Ascending aorta (tissue), 2 donors: ENCODE results near the gene MBD3L2B. TPM values are rescaled to one million over a fixed set of nuclear protein-coding genes. Genes with fewer than 3 reads are reported as not detected.

Experiments used
- DNase-seq, 2 donors: peaks; one replicate each; pipeline ENCODE4 v3.0.0-alpha.2; 2019; ENCODE audit warnings: low spot score in 2 of 2
- H3K27ac ChIP-seq, 2 donors: fragments of 200-600 bp; sonication (generic); one replicate each; pipeline ENCODE4 v1.5.1; 2016 to 2017; ENCODE audit warnings: mild to moderate bottlenecking in 1 of 2
- H3K27me3 ChIP-seq: fragments of 200-600 bp; sonication (generic); one replicate; pipeline ENCODE4 v1.5.1; 2017
- H3K36me3 ChIP-seq, 2 donors: fragments of 200-600 bp; sonication (generic); one replicate each; pipeline ENCODE4 v1.5.1; 2016
- H3K4me1 ChIP-seq, 2 donors: fragments of 200-600 bp; sonication (generic); one replicate each; pipeline ENCODE4 v1.5.1; 2016 to 2017; ENCODE audit warnings: mild to moderate bottlenecking in 1 of 2
- H3K4me3 ChIP-seq, 2 donors: fragments of 200-600 bp; sonication (generic); one replicate each; pipeline ENCODE4 v1.5.1; 2016 to 2017; ENCODE audit warnings: mild to moderate bottlenecking in 1 of 2
- H3K9me3 ChIP-seq, 2 donors: fragments of 200-600 bp; sonication (generic); one replicate each; pipeline ENCODE4 v1.5.1; 2016
- intact Hi-C: fragments of 100-400 bp; cut with DNase I; formaldehyde crosslinking; loops from one replicate; pipeline ENCODE4 v1.15.1; 2023
- total RNA-seq: library from RNA; depleted of rRNA; stranded (reverse); fragments of >200 nt; gene quantifications from one replicate; pipeline ENCODE4 v1.1.0, GENCODE V29; 2016
- TF ChIP-seq, protein P1 (sequence below), 3 experiments: fragments of 200-600 bp in 2 of 3; fragments of 450-650 bp in 1 of 3; sonication (generic) in 2 of 3; IDR thresholded peaks; one replicate each; pipeline ENCODE4 v1.5.1; 2016 to 2019; ENCODE audit warnings: antibody characterized with exemption in 3 of 3, mild to moderate bottlenecking in 1 of 3, moderate library complexity in 1 of 3

MBD3L2B gene
- total RNA-seq, 1 donor from 2014 or later: not detected

DNA sequence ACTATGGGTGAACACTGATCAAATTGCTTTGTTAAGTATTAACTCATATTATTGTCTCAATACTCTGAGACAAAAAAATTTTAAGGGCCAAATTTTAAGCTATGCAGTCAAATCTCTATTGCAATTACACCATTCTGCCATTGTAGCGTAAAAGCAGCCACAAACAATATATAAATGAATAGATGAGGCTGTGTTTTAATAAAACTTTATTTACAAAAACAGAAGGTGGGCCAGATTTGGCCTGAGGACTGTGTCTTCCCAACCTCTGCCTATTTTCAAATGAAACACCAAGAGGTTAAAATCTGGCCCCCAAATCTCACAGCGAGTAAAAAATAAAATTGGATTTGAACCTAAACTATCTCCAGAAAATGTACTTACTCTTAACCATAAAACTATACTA, 51.7 kb downstream of the MBD3L2B start:
- Histone ChIP-seq H3K4me3 (no peak overlapping the region), H3K4me1 (no peaks in the 10 kb centered on the region), H3K36me3 (no peaks in the 10 kb centered on the region), H3K9me3 (no peaks in the 10 kb centered on the region), H3K27ac (no peak overlapping the region), H3K27me3 (no peaks in the 10 kb centered on the region)
- no peak for DNase-seq
- TF ChIP-seq, protein P1, sequence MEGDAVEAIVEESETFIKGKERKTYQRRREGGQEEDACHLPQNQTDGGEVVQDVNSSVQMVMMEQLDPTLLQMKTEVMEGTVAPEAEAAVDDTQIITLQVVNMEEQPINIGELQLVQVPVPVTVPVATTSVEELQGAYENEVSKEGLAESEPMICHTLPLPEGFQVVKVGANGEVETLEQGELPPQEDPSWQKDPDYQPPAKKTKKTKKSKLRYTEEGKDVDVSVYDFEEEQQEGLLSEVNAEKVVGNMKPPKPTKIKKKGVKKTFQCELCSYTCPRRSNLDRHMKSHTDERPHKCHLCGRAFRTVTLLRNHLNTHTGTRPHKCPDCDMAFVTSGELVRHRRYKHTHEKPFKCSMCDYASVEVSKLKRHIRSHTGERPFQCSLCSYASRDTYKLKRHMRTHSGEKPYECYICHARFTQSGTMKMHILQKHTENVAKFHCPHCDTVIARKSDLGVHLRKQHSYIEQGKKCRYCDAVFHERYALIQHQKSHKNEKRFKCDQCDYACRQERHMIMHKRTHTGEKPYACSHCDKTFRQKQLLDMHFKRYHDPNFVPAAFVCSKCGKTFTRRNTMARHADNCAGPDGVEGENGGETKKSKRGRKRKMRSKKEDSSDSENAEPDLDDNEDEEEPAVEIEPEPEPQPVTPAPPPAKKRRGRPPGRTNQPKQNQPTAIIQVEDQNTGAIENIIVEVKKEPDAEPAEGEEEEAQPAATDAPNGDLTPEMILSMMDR (IDR thresholded peaks at IDR 0.05): no peak
- intact Hi-C loops: no loop called here

Other genes with a start within 250 kb of the MBD3L2B start
- 4.4 TPM for gene VAV1, start 248.7 kb downstream of the MBD3L2B start, total RNA-seq
- not detected for gene ADGRE1, start 133.9 kb downstream of the MBD3L2B start, total RNA-seq
- gene MBD3L5, start 9.1 kb upstream of the MBD3L2B start, total RNA-seq: not detected
- gene MBD3L4, start 18.7 kb upstream of the MBD3L2B start, total RNA-seq: not detected
- not detected for gene MBD3L2, start 27.9 kb upstream of the MBD3L2B start, total RNA-seq
- not detected for gene MBD3L3, start 37.2 kb upstream of the MBD3L2B start, total RNA-seq
- gene ZNF557, start 48.3 kb upstream of the MBD3L2B start, total RNA-seq: 0.75 TPM